ENCODE measurements around the gene UROS.

DNA sequence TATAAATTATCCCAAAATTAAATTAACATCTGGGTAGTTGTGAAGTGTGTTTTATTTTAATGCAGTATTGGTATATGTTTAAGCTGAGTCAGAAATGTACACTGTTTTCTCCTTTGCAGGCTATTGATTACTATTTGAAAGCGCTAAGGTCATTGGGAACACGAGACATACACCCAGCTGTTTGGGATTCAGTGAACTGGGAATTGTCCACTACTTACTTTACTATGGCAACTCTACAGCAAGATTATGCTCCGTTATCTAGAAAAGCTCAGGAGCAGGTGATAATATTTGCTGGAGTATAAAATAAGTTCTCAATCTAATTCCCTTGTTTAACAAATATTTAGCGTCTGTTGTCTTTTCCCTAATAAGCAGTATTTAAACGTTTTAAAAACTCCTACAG lies 75.6 kb downstream of the UROS start:
- TF ChIP-seq, protein P1, sequence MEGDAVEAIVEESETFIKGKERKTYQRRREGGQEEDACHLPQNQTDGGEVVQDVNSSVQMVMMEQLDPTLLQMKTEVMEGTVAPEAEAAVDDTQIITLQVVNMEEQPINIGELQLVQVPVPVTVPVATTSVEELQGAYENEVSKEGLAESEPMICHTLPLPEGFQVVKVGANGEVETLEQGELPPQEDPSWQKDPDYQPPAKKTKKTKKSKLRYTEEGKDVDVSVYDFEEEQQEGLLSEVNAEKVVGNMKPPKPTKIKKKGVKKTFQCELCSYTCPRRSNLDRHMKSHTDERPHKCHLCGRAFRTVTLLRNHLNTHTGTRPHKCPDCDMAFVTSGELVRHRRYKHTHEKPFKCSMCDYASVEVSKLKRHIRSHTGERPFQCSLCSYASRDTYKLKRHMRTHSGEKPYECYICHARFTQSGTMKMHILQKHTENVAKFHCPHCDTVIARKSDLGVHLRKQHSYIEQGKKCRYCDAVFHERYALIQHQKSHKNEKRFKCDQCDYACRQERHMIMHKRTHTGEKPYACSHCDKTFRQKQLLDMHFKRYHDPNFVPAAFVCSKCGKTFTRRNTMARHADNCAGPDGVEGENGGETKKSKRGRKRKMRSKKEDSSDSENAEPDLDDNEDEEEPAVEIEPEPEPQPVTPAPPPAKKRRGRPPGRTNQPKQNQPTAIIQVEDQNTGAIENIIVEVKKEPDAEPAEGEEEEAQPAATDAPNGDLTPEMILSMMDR (IDR thresholded peaks at IDR 0.05), result no peak
- no peak for TF ChIP-seq ZFX (IDR thresholded peaks at IDR 0.05; ENCODE audit: borderline replicate concordance)
